ENCODE data around the gene KRT4. TPM values are rescaled to one million over a fixed set of nuclear protein-coding genes. Genes with fewer than 3 reads are reported as not detected.

Gene KRT4
- total RNA-seq, 1 donor from 2014 or later, result 1.3 TPM

DNA sequence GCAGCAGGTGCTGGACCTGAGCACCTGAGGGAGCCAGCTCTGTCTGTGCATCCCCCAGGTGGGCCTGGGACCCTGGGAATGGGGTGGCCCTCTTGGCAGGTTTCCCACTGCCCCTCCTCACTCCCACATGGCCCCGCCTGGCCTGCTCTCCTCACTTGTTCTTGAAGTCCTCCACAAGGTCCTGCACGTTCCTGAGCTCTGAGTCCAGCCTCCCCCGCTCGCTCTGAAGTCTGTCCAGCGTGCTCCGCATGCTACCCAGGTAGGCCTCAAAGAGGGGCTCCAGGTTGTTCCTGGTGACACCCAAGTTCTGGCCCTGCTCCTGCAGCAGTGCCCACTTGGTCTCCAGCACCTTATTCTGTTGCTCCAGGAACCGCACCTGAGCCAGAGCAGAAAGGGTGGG lies 17.3 kb upstream of the KRT4 start:
- Mint-ChIP-seq H3K27me3 (ENCODE audit: low read depth) (peaks cover 12% of the 10 kb centered on the region), H3K36me3 (no peaks in the 10 kb centered on the region), H3K4me3 (no peak overlapping the region), H3K9me3 (no peaks in the 10 kb centered on the region), H3K27ac (no peak overlapping the region), H3K4me1 (peaks cover 8% of the 10 kb centered on the region)
- no peak for DNase-seq (ENCODE audit: low spot score in 2 of 2, unreplicated experiment in 2 of 2)
- TF ChIP-seq, protein P1, sequence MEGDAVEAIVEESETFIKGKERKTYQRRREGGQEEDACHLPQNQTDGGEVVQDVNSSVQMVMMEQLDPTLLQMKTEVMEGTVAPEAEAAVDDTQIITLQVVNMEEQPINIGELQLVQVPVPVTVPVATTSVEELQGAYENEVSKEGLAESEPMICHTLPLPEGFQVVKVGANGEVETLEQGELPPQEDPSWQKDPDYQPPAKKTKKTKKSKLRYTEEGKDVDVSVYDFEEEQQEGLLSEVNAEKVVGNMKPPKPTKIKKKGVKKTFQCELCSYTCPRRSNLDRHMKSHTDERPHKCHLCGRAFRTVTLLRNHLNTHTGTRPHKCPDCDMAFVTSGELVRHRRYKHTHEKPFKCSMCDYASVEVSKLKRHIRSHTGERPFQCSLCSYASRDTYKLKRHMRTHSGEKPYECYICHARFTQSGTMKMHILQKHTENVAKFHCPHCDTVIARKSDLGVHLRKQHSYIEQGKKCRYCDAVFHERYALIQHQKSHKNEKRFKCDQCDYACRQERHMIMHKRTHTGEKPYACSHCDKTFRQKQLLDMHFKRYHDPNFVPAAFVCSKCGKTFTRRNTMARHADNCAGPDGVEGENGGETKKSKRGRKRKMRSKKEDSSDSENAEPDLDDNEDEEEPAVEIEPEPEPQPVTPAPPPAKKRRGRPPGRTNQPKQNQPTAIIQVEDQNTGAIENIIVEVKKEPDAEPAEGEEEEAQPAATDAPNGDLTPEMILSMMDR (IDR thresholded peaks at IDR 0.05; ENCODE audit: unreplicated experiment), result no peak

DNA sequence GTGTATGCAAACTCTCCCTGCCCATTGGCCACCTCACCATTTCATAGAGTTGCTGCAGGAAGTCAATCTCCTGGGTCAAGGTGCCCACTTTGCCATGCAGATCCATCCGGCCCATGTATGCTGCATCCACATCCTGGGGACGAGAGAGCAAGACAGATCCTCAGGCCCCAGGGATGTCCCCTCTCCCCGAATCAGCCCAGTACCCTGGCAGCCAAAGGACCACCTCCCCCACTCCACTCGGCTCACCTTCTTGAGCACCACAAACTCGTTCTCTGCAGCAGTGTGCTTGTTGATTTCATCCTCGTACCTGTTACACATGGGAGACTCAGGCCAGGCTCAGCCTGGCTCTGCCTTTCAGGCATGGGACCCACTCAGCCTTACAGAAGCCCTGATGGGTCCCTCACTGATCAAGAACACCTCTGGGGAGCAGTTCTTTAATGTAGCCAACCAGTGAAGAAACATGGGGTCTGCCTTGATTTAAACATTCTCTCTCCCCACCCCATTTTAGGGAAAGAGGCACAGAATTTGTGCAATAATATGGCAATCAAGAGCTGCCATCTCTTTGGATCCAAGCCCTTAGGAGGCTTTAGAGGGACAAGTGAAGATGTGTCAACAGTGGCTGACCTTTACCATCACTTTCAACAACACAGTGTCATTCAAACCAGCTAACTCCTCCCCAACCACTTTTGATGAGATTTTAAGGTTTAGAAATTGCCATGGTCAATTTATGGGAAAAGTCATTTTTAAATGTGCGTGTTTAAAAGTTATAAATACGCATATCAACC lies 16.3 kb upstream of the KRT4 start:
- H3K27ac Mint-ChIP-seq, result no peak overlapping the region
- no peak overlapping the region for H3K4me3 Mint-ChIP-seq
- H3K9me3 Mint-ChIP-seq, result no peaks in the 10 kb centered on the region
- no peaks in the 10 kb centered on the region for H3K36me3 Mint-ChIP-seq
- H3K27me3 Mint-ChIP-seq (ENCODE audit: low read depth), result peaks cover 10% of the 10 kb centered on the region
- TF ChIP-seq, protein P1 (IDR thresholded peaks at IDR 0.05; ENCODE audit: unreplicated experiment), result no peak
- H3K4me1 Mint-ChIP-seq, result peaks cover 4% of the 10 kb centered on the region
- DNase-seq (ENCODE audit: low spot score in 2 of 2, unreplicated experiment in 2 of 2), result no peak

DNA sequence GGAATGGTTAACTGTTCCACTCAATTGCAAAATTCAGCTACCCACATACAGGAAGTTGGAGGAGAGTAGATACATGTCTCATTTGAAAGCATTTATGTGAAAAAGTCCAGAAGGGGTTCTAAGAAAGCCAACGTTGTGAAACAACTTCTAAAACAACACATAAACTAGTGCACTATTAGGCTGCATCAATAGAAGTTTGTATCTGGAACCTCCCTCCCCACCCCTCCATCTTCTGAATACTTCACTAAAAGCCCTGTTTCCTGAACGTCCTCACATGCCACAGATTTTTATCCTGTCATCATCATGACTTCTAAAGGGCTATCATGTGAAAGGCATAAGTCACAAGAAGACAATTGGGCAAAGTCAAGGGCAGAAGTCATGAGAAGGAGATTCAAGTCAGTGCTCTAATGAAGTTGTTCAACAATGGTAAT lies 14.7 kb upstream of the KRT4 start:
- Mint-ChIP-seq H3K36me3 (no peaks in the 10 kb centered on the region), H3K27ac (no peak overlapping the region), H3K27me3 (ENCODE audit: low read depth) (peaks cover 10% of the 10 kb centered on the region), H3K4me1 (peaks cover 4% of the 10 kb centered on the region), H3K9me3 (no peaks in the 10 kb centered on the region), H3K4me3 (no peak overlapping the region)
- TF ChIP-seq, protein P1 (IDR thresholded peaks at IDR 0.05; ENCODE audit: unreplicated experiment), result no peak
- no peak for DNase-seq (ENCODE audit: low spot score in 2 of 2, unreplicated experiment in 2 of 2)

DNA sequence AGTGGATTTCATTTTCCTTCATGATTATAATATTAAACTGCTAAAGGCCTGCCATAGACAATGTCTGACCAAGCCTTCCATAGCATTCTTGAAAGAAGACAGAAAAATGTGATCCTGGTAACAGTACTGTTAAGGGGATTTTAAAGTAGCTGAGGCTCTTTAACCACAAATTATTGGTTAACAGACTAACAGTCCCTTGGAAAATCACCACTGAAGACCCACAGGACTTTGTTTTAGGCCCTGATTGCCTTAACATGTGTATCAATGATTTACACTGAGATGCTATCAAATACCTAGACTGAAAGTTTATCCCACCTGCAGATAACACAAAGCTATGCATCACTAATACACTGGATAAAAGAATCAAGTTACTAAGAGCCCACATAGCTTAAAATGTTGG lies 14.2 kb upstream of the KRT4 start:
- peaks cover 10% of the 10 kb centered on the region for H3K27me3 Mint-ChIP-seq (ENCODE audit: low read depth)
- no peaks in the 10 kb centered on the region for H3K9me3 Mint-ChIP-seq
- H3K4me1 Mint-ChIP-seq, result peaks cover 4% of the 10 kb centered on the region
- TF ChIP-seq, protein P1 (IDR thresholded peaks at IDR 0.05; ENCODE audit: unreplicated experiment), result no peak
- DNase-seq (ENCODE audit: low spot score in 2 of 2, unreplicated experiment in 2 of 2), result no peak
- no peak overlapping the region for H3K27ac Mint-ChIP-seq
- no peaks in the 10 kb centered on the region for H3K36me3 Mint-ChIP-seq
- no peak overlapping the region for H3K4me3 Mint-ChIP-seq

DNA sequence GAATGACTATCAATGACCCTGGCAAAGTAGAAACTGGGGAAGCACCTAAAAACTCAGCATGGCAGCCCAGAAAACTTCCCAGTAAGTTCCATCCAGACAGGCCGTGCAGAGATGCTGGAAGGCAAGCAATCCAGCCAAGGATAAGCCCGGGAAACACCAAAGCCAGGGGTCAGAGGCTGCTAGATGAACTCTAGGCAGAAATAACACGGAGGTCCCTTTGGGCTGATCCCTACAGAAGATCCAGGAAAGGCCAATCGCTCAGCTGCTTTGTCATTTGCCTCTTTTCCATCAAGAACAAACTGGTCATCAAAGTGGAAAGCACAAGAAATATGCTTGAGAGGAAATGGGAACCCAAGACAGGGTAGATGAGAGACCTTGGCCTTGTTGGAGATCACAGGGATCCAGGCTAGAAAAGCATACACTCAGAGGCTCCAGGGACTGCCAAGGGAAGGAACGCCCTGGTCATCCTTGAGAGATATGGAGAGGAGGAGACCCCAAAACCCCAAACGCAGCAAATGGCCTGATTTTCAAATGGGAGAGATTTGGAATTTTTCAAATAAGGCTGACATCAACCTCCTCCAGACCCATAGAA lies 13.7 kb upstream of the KRT4 start:
- TF ChIP-seq, protein P1 (IDR thresholded peaks at IDR 0.05; ENCODE audit: unreplicated experiment), result no peak
- peaks cover 10% of the 10 kb centered on the region for H3K27me3 Mint-ChIP-seq (ENCODE audit: low read depth)
- no peak for DNase-seq (ENCODE audit: low spot score in 2 of 2, unreplicated experiment in 2 of 2)
- no peak overlapping the region for H3K4me3 Mint-ChIP-seq
- H3K36me3 Mint-ChIP-seq, result no peaks in the 10 kb centered on the region
- peaks cover 4% of the 10 kb centered on the region for H3K4me1 Mint-ChIP-seq
- no peaks in the 10 kb centered on the region for H3K9me3 Mint-ChIP-seq
- H3K27ac Mint-ChIP-seq, result no peak overlapping the region

Measured in mesothelial cell of epicardium (in vitro differentiated cells).